ENCODE data around the gene KRT36.

The KRT36 gene

DNA sequence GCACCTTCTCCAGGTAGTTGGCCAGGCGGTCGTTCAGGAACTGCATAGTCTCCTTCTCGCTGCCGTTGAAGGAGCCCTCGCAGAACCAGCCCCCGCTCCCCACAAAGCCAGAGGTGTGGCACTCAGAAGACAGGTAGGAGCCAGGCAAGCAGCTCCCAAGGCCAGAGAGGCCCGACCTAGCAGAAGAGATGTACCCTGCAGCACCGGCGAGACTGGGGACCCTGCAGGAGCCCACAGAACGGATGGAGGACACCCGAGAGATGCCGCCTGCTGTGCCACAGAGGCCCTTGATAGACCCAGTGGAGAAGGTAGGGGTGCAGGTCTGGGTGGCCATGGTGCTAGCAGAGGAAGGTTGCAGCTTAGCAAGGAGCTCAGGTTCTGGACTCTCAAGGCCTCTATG is at the start of gene KRT36:
KRT36 (minus strand) TSS at position 380 of the 400 bp plus-strand sequence; CDS start at position 334, 46 bp downstream.
- DNase-seq = no peak

DNA sequence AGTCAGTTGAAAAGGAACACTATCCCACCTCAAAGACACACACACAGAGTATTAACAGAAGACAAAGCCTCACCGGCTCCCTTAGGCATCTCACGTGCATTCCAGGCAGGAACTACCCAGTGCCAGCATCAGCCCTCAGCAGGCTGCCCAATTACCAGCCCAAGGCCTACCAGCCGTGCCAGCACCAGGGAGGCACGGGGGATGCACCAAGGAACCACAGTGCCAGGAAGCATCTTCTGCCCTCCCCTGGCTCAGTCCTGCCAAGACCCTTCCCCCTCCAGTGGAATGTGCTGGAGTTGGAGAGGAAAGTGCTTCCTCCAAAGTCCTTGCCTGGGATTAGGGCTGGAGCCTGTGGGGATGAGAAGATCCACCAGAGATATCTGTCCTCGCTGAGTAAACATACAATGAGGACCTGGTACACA is 49.4 kb upstream of the KRT36 start:
- peak; percentile 85 for DNase-seq

GRCh38 chr17:41538565-41538991 is 48.9 kb upstream of the KRT36 start:
- DNase-seq = peak; percentile 94

GRCh38 chr17:41537990-41538389 is 48.3 kb upstream of the KRT36 start:
- DNase-seq = no peak

- no peak for DNase-seq
These were observed 47.9 kb upstream of the KRT36 start for GRCh38 chr17:41537614-41537954.

DNA sequence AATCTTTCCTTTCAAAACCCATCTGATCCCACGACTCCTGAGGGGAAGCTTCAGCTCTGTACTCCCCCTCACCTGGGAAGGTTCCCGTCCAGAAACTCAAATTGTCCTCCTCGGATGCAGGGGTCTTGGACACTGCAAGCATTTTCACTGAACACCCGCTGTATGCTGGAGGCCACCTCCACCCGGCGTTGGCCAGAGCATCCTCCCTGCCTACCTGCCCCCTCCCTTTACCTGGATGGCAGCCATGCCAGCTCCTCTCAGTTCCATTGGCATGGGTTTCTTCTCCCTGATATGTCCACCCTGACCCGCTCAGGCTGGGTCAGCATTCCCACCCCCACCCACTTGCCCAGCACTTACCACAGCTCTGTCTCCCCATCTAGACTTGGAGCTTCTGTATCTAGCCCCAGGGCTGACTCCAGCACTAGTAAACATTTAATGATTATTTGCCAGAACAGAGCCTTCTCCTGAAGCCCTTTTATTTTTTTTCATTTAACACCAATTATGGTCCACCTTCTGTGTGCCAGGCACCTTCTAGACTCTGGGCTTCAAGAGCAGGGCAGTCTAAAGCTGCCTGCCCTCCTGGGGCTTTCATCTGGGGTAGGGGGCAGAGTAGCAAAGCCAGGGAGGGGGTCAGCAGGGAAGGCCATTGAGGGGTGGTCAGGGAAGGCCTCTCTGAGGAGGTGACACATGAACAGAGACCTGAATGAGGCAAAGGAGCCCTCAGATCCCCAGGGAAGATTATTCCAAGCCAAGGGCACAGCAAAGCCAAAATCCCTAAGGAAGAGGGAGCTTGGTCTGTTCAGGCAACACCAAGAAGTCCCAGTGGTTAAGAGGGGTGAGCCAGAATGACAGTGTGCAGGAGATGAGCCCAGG is 47.3 kb upstream of the KRT36 start:
- no peak for DNase-seq

- peak; percentile 75 for DNase-seq
These were observed 46.2 kb upstream of the KRT36 start for GRCh38 chr17:41535764-41536481.

DNA sequence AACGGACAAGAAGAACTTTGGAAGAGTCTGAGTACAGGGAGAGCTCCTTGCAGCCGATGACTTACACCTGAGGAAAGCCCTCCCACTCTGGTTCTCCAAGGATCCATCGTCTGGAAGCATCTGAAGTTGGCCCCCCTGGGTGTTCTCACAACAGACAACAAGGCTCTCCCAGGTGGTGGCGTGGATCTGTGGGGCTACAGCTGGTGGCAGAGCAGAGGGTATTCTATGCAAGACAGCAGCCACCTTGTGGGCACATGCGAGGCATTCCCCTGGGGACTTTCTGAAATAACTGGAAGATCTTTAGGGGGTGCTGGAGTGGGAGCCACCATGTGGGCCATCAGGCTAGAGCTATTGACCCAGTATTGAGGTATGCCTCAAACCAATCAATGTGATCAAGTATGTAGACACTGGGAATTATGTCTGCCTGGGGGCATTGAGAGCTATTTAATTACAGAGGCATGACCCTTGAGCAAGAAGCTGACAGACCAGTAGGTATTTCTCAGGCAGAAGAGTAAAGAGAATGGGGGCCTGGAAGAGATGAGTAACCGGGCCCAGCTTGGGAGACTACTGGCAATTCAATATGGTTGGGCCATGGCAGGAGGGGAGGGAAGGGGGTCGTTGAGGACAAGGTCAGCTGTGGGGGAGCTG is 45.3 kb upstream of the KRT36 start:
- DNase-seq = no peak

DNA sequence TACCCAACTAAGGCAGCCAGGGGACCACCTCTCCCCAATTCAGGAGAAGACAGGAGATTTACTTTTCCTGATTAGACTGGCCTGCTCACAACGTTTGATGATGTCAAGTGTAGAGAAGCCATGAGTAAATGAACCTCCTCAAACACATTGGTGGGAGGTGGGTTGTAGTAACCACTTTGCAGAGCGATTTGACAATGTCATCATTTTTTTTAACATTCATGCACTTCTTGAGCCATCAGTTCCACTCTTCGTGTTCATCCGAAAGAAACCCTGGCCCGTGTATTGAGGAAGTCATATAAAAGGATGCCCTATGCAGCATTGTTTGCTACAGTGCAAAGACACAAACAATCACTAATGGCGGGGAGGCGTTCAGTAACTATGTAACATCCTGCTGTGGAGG is 43.9 kb upstream of the KRT36 start:
- DNase-seq = no peak

GRCh38 chr17:41532947-41533570 is 43.3 kb upstream of the KRT36 start:
- DNase-seq = peak; percentile 33

GRCh38 chr17:41531993-41532392 is 42.3 kb upstream of the KRT36 start:
- DNase-seq = no peak

GRCh38 chr17:41530062-41531048 is 40.6 kb upstream of the KRT36 start:
- DNase-seq = peak; percentile 65

- peak; percentile 81 for DNase-seq
These were observed 39.8 kb upstream of the KRT36 start for GRCh38 chr17:41529491-41529915.

GRCh38 chr17:41528959-41529353 is 39.2 kb upstream of the KRT36 start:
- peak; percentile 82 for DNase-seq

DNA sequence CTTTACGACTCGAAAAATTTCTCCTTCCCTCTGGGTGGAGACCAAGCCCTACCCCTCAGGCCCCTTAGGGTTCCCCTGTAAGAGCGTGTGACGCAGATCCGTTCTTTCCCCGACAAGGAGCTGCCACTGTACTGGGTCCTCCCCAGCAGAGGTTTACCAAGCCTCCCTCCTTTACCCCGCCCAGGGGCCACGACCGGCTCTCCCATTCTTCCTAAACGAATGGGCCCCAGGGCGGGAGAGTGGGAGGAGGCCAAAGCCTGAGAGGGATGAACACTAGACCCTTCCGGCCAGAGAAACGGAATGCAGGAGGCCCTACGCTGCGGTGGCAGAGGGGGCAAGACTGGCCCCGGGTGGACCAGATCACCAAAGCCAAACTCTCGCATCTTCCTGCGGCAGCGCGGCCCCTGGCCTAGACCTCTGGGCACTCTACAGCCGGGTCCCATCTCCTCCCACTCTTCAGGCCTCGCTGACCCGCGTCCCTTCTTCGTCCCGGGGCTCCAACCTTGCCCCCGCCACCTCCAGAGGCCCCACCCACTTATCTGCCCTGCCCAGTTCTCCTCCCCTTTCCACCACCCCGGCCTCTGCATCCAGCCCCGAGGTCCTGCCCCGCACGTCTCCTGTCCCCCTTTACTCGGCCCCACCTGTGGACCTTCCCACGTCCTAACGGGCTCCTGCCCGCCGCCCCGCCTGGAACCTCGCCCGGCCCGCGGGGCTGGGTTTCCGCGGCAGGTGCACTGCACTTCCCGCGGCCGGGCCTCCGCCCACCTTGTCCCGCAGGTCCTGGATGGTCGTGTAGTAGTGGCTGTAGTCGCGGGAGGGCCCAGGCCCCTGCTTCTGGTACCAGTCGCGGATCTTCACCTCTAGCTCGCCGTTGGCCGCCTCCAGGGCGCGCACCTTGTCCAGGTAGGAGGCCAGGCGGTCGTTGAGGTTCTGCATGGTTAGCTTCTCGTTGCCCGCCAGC is 37.6 kb upstream of the KRT36 start:
- peak; percentile 70 for DNase-seq

- no peak for DNase-seq
These were observed 34.6 kb upstream of the KRT36 start for GRCh38 chr17:41524261-41524660.

GRCh38 chr17:41523787-41524186 is 34.1 kb upstream of the KRT36 start:
- DNase-seq = peak; percentile 20

- no peak for DNase-seq
These were observed 33.5 kb upstream of the KRT36 start for GRCh38 chr17:41523225-41523593.

- peak; percentile 46 for DNase-seq
These were observed 32.9 kb upstream of the KRT36 start for GRCh38 chr17:41522301-41523224.

Measured in DMS53 (cell line).